ENCODE measurements around the gene IRF1.

DNA sequence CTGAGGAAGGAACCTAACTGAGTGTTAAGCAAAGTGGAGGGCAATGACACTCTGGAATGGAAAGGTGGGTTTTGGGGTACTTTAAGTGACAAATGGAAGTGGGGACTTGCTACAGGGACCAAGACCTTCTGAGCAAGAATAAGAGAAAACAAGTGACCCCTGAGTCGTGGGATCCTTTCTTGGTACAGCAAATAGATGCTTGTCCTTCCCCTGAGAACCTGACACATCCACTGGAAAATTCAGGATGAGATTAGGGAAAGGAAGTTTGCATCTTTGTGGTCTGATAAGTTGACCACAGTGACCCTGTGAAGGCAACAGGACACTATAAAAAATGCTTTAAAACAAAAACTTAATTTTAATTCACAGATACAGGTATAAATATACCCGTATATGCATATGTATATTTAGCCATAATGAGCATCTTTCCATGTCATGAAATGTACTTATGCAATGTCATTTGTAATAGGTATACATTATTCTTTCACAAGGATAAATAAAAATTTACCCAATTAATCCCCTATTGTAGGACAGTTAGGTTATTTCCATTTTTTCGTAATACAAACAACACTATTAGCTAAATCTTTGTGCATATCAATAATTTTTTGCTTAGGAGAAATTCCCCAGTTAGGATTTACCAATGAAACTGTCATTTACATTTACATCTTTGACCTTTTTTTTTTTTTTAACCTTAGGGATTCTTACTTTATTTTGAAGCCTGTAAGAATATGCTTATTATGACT is 2.0 kb upstream of the IRF1 start:
- no peak for TF ChIP-seq CTCF (IDR thresholded peaks at IDR 0.05)
- no peak for TF ChIP-seq POLR2A (IDR thresholded peaks at IDR 0.05)

Data from esophagus squamous epithelium (tissue), 4 donors.